PC-3 (cell line): ENCODE results near the gene ABCG5.

Experiments used
- EZH2 ChIP-seq: fragments of 300-600 bp; sonication (generic); IDR thresholded peaks from one replicate; pipeline ENCODE4 v1.6.1; 2017; ENCODE audit warnings: antibody characterized with exemption, mild to moderate bottlenecking, low read length; ENCODE audit not compliant: unreplicated experiment
- EZH2phosphoT487 ChIP-seq: fragments of 300-600 bp; sonication (generic); IDR thresholded peaks from 2 replicates; pipeline ENCODE4 v1.6.1; 2018; ENCODE audit warnings: mild to moderate bottlenecking, antibody characterized with exemption, low read length, borderline replicate concordance
- TF ChIP-seq, protein P1 (sequence below): fragments of 300-600 bp; sonication (generic); conservative IDR thresholded peaks from 2 replicates; pipeline ENCODE4 v1.5.1; 2017; ENCODE audit warnings: antibody characterized with exemption, low read depth, mild to moderate bottlenecking, low read length

DNA sequence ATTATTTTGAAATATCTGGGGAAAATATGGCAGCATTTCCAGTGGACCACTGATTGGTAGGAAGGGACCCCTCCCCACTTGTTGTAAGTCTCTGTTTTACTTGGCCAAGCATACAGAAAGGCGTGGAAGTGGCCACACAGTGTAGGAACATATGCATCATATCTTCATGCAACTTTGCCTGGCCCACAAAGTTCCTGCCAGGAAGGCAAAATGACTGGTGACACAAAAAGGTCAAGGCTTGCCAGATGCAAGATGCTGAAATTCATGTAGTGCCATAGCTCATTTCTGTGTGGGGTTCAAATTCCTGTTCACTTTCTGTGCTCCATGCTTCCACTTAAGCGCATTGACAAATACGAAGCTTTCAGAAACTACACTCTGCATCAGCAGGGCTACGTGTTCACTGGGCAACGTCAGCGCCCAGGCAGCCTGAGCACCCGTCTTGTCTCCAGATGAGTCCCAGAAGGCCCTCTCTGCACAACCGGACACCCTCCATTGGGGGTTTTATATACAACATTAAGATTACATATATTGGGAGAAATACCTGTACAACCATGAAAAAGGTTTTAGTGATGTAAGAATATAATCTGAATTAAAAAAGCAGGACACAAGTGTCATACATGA, 61.2 kb downstream of the ABCG5 start:
- TF ChIP-seq, protein P1, sequence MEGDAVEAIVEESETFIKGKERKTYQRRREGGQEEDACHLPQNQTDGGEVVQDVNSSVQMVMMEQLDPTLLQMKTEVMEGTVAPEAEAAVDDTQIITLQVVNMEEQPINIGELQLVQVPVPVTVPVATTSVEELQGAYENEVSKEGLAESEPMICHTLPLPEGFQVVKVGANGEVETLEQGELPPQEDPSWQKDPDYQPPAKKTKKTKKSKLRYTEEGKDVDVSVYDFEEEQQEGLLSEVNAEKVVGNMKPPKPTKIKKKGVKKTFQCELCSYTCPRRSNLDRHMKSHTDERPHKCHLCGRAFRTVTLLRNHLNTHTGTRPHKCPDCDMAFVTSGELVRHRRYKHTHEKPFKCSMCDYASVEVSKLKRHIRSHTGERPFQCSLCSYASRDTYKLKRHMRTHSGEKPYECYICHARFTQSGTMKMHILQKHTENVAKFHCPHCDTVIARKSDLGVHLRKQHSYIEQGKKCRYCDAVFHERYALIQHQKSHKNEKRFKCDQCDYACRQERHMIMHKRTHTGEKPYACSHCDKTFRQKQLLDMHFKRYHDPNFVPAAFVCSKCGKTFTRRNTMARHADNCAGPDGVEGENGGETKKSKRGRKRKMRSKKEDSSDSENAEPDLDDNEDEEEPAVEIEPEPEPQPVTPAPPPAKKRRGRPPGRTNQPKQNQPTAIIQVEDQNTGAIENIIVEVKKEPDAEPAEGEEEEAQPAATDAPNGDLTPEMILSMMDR = no peak
- TF ChIP-seq EZH2 = no peak
- no peak for TF ChIP-seq EZH2phosphoT487
